ENCODE results near the gene USP10.
A peak's percentile ranks its signal among the peaks of the same experiment; 100 is the strongest.

Gene USP10

GRCh38 chr16:84753412-84754326 lies 53.9 kb downstream of the USP10 start:
- no peak for DNase-seq

GRCh38 chr16:84754353-84754856 lies 54.6 kb downstream of the USP10 start:
- peak in 1 of 2 donors; percentile 79 for DNase-seq

GRCh38 chr16:84754956-84755672 lies 55.3 kb downstream of the USP10 start:
- no peak for DNase-seq

GRCh38 chr16:84756830-84757229 lies 57.0 kb downstream of the USP10 start:
- no peak for DNase-seq

GRCh38 chr16:84758627-84759026 lies 58.8 kb downstream of the USP10 start:
- DNase-seq = no peak

- peak in 1 of 2 donors; percentile 86 for DNase-seq
These were observed 59.3 kb downstream of the USP10 start for GRCh38 chr16:84759061-84759460.

- DNase-seq = no peak
These were observed 60.1 kb downstream of the USP10 start for GRCh38 chr16:84759906-84760305.

- no peak for DNase-seq
These were observed 61.9 kb downstream of the USP10 start for GRCh38 chr16:84761448-84762368.

- DNase-seq = no peak
These were observed 63.4 kb downstream of the USP10 start for GRCh38 chr16:84763164-84763563.

- DNase-seq = no peak
These were observed 63.8 kb downstream of the USP10 start for GRCh38 chr16:84763629-84764028.

GRCh38 chr16:84764970-84765369 lies 65.2 kb downstream of the USP10 start:
- DNase-seq = no peak

GRCh38 chr16:84765616-84766580 lies 66.1 kb downstream of the USP10 start:
- no peak for DNase-seq

GRCh38 chr16:84766978-84767773 lies 67.4 kb downstream of the USP10 start:
- DNase-seq = no peak

- no peak for DNase-seq
These were observed 68.4 kb downstream of the USP10 start for GRCh38 chr16:84768061-84768807.

GRCh38 chr16:84768808-84769197 lies 69.0 kb downstream of the USP10 start:
- DNase-seq = no peak

- no peak for DNase-seq
These were observed 69.6 kb downstream of the USP10 start for GRCh38 chr16:84769416-84769815.

GRCh38 chr16:84773312-84773711 lies 73.5 kb downstream of the USP10 start:
- DNase-seq = no peak

GRCh38 chr16:84774810-84775209 lies 75.0 kb downstream of the USP10 start:
- peak; percentile 5 to 74 for DNase-seq

- DNase-seq = no peak
These were observed 75.5 kb downstream of the USP10 start for GRCh38 chr16:84775262-84775810.

- no peak for DNase-seq
These were observed 77.6 kb downstream of the USP10 start for GRCh38 chr16:84777435-84777834.

All from bone marrow (tissue), 2 donors.